HEK293 (cell line): Measurements from ENCODE around the gene CHM.

Experiments used
- CTCF ChIA-PET: fragments of 350-600 bp; formaldehyde crosslinking; extraction: SDS; loops from one replicate; lab custom pipeline; 2021; ENCODE audit warnings: antibody characterized with exemption; lab: Yijun Ruan, JAX
- POLR2A ChIA-PET: fragments of 300-600 bp; formaldehyde crosslinking; extraction: SDS; loops from one replicate; lab custom pipeline; 2020; ENCODE audit warnings: antibody characterized with exemption, inconsistent platforms; lab: Yijun Ruan, JAX
- H3K27ac ChIP-seq: fragments of 200-500 bp; sonication (Bioruptor generic); 2 replicates; pipeline ENCODE4 v1.5.1; 2014; ENCODE audit warnings: low read depth, low read length, control low read depth, inconsistent platforms; ENCODE audit errors: extremely low read depth
- H3K36me3 ChIP-seq, 2 experiments: fragments of 200-500 bp in 1 of 2; sonication (Bioruptor generic) in 1 of 2; 1 replicate in 1 of 2; 2 replicates in 1 of 2; pipeline ENCODE4 v1.5.1; 2014 to 2017; ENCODE audit warnings: inconsistent platforms in 2 of 2, low read length in 2 of 2; ENCODE audit not compliant: control insufficient read depth in 2 of 2, insufficient read depth in 1 of 2
- H3K4me1 ChIP-seq: fragments of 200-500 bp; sonication (Bioruptor generic); 2 replicates; pipeline ENCODE4 v1.5.1; 2014; ENCODE audit warnings: mild to moderate bottlenecking, low read length, inconsistent platforms; ENCODE audit not compliant: control insufficient read depth, insufficient read depth
- H3K4me3 ChIP-seq: 2 replicates; pipeline ENCODE4 v1.5.1; 2011; ENCODE audit warnings: low read depth, mild to moderate bottlenecking, control low read depth, low read length, moderate library complexity
- H3K9me3 ChIP-seq: fragments of 200-500 bp; sonication (Bioruptor generic); 2 replicates; pipeline ENCODE4 v1.5.1; 2014; ENCODE audit warnings: low read depth, low read length, inconsistent platforms; ENCODE audit not compliant: control insufficient read depth, insufficient read depth
- CTCF ChIP-seq: fragments of 450-650 bp; formaldehyde crosslinking; IDR thresholded peaks from 2 replicates; pipeline ENCODE4 v1.5.1; 2016; ENCODE audit warnings: missing biosample characterization, missing genetic modification characterization
- KLF9 ChIP-seq: fragments of 450-650 bp; formaldehyde crosslinking; IDR thresholded peaks from 2 replicates; pipeline ENCODE4 v1.5.1; 2016; ENCODE audit warnings: missing biosample characterization, missing genetic modification characterization, low read depth
- PRDM10 ChIP-seq: fragments of 450-650 bp; formaldehyde crosslinking; IDR thresholded peaks from 2 replicates; pipeline ENCODE4 v1.5.1; 2016; ENCODE audit warnings: missing biosample characterization, missing genetic modification characterization
- SALL2 ChIP-seq: fragments of 450-650 bp; formaldehyde crosslinking; IDR thresholded peaks from 2 replicates; pipeline ENCODE4 v1.5.0; 2017; ENCODE audit warnings: missing biosample characterization, mild to moderate bottlenecking, missing genetic modification characterization, borderline replicate concordance
- ZFP69B ChIP-seq: fragments of 450-650 bp; formaldehyde crosslinking; IDR thresholded peaks from 2 replicates; pipeline ENCODE4 v1.5.1; 2016; ENCODE audit warnings: missing biosample characterization, missing genetic modification characterization
- ZNF146 ChIP-seq: fragments of 450-650 bp; formaldehyde crosslinking; IDR thresholded peaks from 2 replicates; pipeline ENCODE4 v1.5.1; 2016; ENCODE audit warnings: missing biosample characterization, missing genetic modification characterization
- ZNF184 ChIP-seq: fragments of 450-650 bp; IDR thresholded peaks from 2 replicates; pipeline ENCODE4 v1.5.1; 2018; ENCODE audit warnings: missing biosample characterization, mild to moderate bottlenecking, missing genetic modification characterization
- ZNF223 ChIP-seq: fragments of 450-650 bp; formaldehyde crosslinking; IDR thresholded peaks from 2 replicates; pipeline ENCODE4 v1.5.1; 2016; ENCODE audit warnings: missing biosample characterization, missing genetic modification characterization
- ZNF518A ChIP-seq: fragments of 450-650 bp; formaldehyde crosslinking; conservative IDR thresholded peaks from 2 replicates; pipeline ENCODE4 v1.5.1; 2016; ENCODE audit warnings: low read depth, missing biosample characterization, missing genetic modification characterization
- ZNF529 ChIP-seq: fragments of 450-650 bp; formaldehyde crosslinking; IDR thresholded peaks from 2 replicates; pipeline ENCODE4 v1.5.1; 2017; ENCODE audit warnings: missing genetic modification characterization, missing biosample characterization; ENCODE audit not compliant: insufficient replicate concordance
- ZNF596 ChIP-seq: fragments of 450-650 bp; IDR thresholded peaks from 2 replicates; pipeline ENCODE4 v1.5.0; 2018; ENCODE audit warnings: missing biosample characterization, mild to moderate bottlenecking, missing genetic modification characterization, moderate library complexity
- ZNF785 ChIP-seq: fragments of 450-650 bp; formaldehyde crosslinking; IDR thresholded peaks from 2 replicates; pipeline ENCODE4 v1.5.1; 2016; ENCODE audit warnings: missing biosample characterization, missing genetic modification characterization

The CHM gene

GRCh38 chrX:86066998-86067397, 19.6 kb upstream of the CHM start:
- Histone ChIP-seq H3K4me1 (no peaks in the 10 kb centered on the region), H3K4me3 (no peak overlapping the region)
- ChIA-PET CTCF (no interaction called here), POLR2A (no interaction called here)
- TF ChIP-seq ZNF223 (no peak), SALL2 (tag by site-specific recombination) (no peak), CTCF (peak; percentile 35; the same call in 1 of the 2 replicates), ZNF596 (no peak), KLF9 (tag by site-specific recombination) (no peak)
- TF ChIP-seq, all 188 proteins: peak for 1
- Histone ChIP-seq H3K27ac (no peak overlapping the region), H3K36me3 (no peaks in the 10 kb centered on the region), H3K9me3 (no peaks in the 10 kb centered on the region)

GRCh38 chrX:86061407-86061806, 14.0 kb upstream of the CHM start:
- POLR2A ChIA-PET = no interaction called here
- CTCF ChIA-PET = no interaction called here
- Histone ChIP-seq H3K9me3 (no peaks in the 10 kb centered on the region), H3K4me3 (no peak overlapping the region), H3K4me1 (no peaks in the 10 kb centered on the region), H3K36me3 (no peaks in the 10 kb centered on the region), H3K27ac (no peak overlapping the region)
- TF ChIP-seq ZNF146 (peak; percentile 88), ZNF184 (tag by site-specific recombination) (no peak), PRDM10 (tag by site-specific recombination) (no peak)

GRCh38 chrX:86051741-86052140, 4.4 kb upstream of the CHM start:
- CTCF ChIA-PET = no interaction called here
- no peaks in the 10 kb centered on the region for H3K4me1 ChIP-seq
- TF ChIP-seq ZFP69B (no peak), ZNF785 (tag by site-specific recombination) (no peak), ZNF518A (no peak), ZNF529 (tag by site-specific recombination) (no peak)
- no peak overlapping the region for H3K27ac ChIP-seq
- H3K36me3 ChIP-seq = no peaks in the 10 kb centered on the region
- H3K9me3 ChIP-seq = no peaks in the 10 kb centered on the region
- H3K4me3 ChIP-seq = no peak overlapping the region
- POLR2A ChIA-PET = no interaction called here
